Fibroblast of lung (primary cell): ENCODE results near the gene ACE.

Experiments used
- EZH2 ChIP-seq: IDR thresholded peaks from 2 replicates; pipeline ENCODE4 v1.5.1; 2012; ENCODE audit warnings: low read length, control low read depth, mild to moderate bottlenecking; ENCODE audit errors: missing control alignments
- TF ChIP-seq, protein P1 (sequence below), 2 donors: IDR thresholded peaks in 1 of 2; conservative IDR thresholded peaks in 1 of 2; 1 replicate in 1 of 2; 2 replicates in 1 of 2; pipeline ENCODE4 v1.5.1; 2011 to 2012; ENCODE audit warnings: low read length in 2 of 2, control low read depth in 1 of 2, inconsistent platforms in 1 of 2, low read depth in 1 of 2, mild to moderate bottlenecking in 1 of 2

DNA sequence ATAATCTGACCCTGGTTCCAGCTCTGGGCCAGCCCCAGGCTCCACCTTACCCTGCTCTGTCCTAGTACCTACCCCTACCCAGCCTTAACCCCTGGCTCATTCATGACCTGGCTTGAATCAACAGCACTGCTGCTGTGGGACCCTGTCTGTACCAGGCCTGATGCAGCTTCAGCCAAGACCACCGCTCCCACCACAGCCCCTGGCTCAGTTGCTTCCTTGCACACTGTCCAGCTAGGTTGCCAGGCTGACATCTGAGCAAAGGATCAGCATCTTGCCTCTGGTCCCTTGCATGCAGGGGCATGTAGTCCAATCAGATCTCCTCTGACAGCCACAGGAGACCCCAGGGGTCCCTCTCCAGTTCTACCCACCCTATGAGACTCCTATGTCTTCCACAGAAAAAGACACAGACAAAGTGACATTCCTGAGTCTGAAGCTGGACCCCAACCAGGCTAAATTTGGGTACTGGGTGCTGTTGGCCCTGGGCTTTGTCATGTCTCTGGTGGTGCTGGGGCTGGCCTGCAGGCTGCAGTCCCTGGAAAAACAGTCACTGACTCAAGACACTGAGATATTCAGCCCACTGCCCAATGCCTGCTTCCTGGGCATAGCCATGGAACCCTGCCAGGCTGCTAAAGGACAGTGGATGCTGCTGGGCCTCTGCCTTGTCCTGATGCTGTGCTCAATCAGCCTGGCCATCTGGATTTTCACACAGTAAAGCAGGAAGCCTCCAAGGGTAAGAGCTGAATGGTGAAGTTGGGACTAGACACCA lies 42.4 kb downstream of the ACE start:
- TF ChIP-seq, protein P1, sequence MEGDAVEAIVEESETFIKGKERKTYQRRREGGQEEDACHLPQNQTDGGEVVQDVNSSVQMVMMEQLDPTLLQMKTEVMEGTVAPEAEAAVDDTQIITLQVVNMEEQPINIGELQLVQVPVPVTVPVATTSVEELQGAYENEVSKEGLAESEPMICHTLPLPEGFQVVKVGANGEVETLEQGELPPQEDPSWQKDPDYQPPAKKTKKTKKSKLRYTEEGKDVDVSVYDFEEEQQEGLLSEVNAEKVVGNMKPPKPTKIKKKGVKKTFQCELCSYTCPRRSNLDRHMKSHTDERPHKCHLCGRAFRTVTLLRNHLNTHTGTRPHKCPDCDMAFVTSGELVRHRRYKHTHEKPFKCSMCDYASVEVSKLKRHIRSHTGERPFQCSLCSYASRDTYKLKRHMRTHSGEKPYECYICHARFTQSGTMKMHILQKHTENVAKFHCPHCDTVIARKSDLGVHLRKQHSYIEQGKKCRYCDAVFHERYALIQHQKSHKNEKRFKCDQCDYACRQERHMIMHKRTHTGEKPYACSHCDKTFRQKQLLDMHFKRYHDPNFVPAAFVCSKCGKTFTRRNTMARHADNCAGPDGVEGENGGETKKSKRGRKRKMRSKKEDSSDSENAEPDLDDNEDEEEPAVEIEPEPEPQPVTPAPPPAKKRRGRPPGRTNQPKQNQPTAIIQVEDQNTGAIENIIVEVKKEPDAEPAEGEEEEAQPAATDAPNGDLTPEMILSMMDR (conservative IDR thresholded peaks at IDR 0.05 in 1 of 2, IDR thresholded peaks at IDR 0.05 in 1 of 2; ENCODE audit: low read depth in 1 of 2, low read length in 2 of 2), result no peak
- no peak for TF ChIP-seq EZH2
